Astrocyte of the cerebellum (primary cell): Measurements from ENCODE around the gene SLC25A18.

ENCODE experiments used
- DNase-seq: peaks from one replicate; pipeline ENCODE4 v3.0.0-alpha.2; 2011; ENCODE audit warnings: low read depth
- H3K4me3 ChIP-seq: 2 replicates; pipeline ENCODE4 v1.5.1; 2011; ENCODE audit warnings: mild to moderate bottlenecking, low read depth, low read length, moderate library complexity
- in situ Hi-C: cut with HindIII; loops from 2 replicates; pipeline ENCODE4 v1.10.0; 2017; ENCODE audit warnings: low sequenced_read_pairs
- TF ChIP-seq, protein P1 (sequence below): IDR thresholded peaks from 2 replicates; pipeline ENCODE4 v1.5.1; 2012; ENCODE audit warnings: low read length, low read depth, moderate library complexity, mild to moderate bottlenecking; ENCODE audit errors: missing control alignments

SLC25A18 gene

DNA sequence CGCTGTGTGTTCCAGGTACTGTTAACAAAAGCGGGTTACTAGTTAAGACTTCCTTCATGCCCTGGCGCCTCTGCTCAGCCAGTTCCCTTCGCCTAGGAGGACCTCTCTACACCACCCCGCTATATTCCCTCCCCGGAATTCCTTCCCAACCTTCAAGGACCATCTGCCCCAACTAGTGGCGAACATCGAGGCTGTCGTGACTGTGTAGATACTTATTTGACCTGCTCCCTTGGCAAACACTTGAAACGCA lies 74.8 kb downstream of the SLC25A18 start:
- TF ChIP-seq, protein P1, sequence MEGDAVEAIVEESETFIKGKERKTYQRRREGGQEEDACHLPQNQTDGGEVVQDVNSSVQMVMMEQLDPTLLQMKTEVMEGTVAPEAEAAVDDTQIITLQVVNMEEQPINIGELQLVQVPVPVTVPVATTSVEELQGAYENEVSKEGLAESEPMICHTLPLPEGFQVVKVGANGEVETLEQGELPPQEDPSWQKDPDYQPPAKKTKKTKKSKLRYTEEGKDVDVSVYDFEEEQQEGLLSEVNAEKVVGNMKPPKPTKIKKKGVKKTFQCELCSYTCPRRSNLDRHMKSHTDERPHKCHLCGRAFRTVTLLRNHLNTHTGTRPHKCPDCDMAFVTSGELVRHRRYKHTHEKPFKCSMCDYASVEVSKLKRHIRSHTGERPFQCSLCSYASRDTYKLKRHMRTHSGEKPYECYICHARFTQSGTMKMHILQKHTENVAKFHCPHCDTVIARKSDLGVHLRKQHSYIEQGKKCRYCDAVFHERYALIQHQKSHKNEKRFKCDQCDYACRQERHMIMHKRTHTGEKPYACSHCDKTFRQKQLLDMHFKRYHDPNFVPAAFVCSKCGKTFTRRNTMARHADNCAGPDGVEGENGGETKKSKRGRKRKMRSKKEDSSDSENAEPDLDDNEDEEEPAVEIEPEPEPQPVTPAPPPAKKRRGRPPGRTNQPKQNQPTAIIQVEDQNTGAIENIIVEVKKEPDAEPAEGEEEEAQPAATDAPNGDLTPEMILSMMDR, result peak; percentile 7
- in situ Hi-C loops, result no loop called here
- peak overlapping the region; percentile 90 for H3K4me3 ChIP-seq
- no peak for DNase-seq

DNA sequence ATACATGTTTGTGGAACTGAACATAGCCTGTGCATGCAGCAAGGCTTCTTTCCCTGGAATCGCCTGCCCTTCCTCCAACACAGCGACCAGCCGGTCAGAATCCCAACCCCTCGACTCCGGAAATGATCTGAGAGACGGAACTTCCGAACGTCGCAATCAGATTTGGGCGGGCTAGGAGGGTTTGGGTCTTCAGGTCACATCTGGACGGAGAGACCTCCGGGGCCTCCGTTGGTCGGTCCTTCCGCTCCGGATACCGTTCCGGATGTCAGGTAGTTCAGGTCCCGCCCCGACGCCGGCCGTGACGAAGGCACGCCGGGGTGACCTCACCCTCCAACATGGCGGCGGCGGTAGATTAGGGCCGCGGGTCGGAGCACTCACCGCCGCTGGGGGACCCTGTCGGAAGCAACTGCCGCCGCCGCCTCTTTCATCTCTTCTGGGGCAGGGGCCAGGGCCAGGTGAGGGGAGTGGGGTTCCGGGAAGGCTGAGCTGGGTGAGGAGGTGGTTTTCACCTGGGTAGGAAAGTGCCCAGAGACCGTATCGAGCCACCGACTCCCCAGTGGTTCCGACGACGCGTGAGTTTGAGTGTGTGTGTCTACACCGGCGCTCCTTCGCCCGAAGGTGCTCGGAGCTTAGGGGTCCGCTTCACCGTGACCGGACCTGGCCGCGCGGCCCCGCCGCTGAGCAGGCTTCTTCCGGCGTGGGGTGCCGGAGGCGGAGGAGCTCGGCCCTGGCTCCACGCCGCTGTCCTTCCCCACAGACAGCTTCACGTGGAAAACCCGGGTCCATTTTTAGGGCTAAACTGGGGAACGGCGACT lies 75.3 kb downstream of the SLC25A18 start, which contains the start of gene BCL2L13:
Gene BCL2L13 (plus strand): TSS at position 326 of the 815 bp plus-strand sequence. CDS start 16,955 bp downstream, outside the sequence.
- in situ Hi-C loops, result no loop called here
- peak; percentile 66 for DNase-seq
- TF ChIP-seq, protein P1, result no peak
- peak within 1 kb of the TSS; percentile 90 for H3K4me3 ChIP-seq

DNA sequence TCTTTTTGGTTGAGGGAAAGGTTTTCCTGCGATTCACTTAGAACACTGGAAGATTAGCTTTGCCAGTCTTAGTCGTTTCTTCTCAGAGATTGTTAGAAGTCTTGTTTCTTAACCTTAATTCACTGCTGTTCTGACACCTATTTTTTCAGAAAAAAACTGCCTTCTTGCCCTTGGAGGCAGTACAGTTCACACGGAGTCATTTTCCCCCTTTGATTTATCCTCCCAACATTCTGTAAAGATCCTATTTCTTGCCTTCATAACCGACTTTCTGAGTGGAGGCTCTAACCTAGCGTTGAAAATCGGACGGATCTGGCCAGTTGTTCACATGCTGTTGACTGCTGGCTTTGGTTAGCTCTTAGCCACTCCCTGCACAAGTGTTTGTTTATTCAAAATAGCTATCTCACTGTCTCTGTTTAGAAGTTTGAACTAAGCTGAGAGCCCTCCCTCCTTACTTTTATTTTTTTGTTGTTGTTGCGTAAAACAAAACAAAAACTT lies 76.0 kb downstream of the SLC25A18 start:
- TF ChIP-seq, protein P1, result no peak
- H3K4me3 ChIP-seq, result peak overlapping the region; percentile 90
- in situ Hi-C loops, result no loop called here
- peak; percentile 33 for DNase-seq
